NCI-H345 treated with DMSO at 0.1 percent for 48 hours (cell line): ENCODE measurements around the gene SH3BP4.

ENCODE experiments used
- DNase-seq: peaks from one replicate; lab custom pipeline; 2025; ENCODE audit not compliant: unreplicated experiment; lab: John Stamatoyannopoulos, UW

Gene SH3BP4

GRCh38 chr2:235085476-235085875 is 133.7 kb downstream of the SH3BP4 start:
- DNase-seq: no peak

GRCh38 chr2:235086481-235087184 is 134.8 kb downstream of the SH3BP4 start:
- no peak for DNase-seq

GRCh38 chr2:235087832-235088495 is 136.1 kb downstream of the SH3BP4 start:
- DNase-seq: no peak

GRCh38 chr2:235088496-235088921 is 136.7 kb downstream of the SH3BP4 start:
- DNase-seq: no peak

GRCh38 chr2:235091421-235091820 is 139.6 kb downstream of the SH3BP4 start:
- no peak for DNase-seq

- no peak for DNase-seq
Measured at GRCh38 chr2:235091983-235092382, 140.2 kb downstream of the SH3BP4 start.

GRCh38 chr2:235092433-235093223 is 140.8 kb downstream of the SH3BP4 start:
- no peak for DNase-seq

- no peak for DNase-seq
Measured at GRCh38 chr2:235094457-235094856, 142.6 kb downstream of the SH3BP4 start.

GRCh38 chr2:235095569-235095968 is 143.8 kb downstream of the SH3BP4 start:
- no peak for DNase-seq

- DNase-seq: no peak
Measured at GRCh38 chr2:235096447-235096846, 144.6 kb downstream of the SH3BP4 start.

GRCh38 chr2:235097196-235097595 is 145.4 kb downstream of the SH3BP4 start:
- DNase-seq: no peak

- DNase-seq: peak; percentile 33
Measured at GRCh38 chr2:235098269-235098668, 146.5 kb downstream of the SH3BP4 start.

- no peak for DNase-seq
Measured at GRCh38 chr2:235098736-235099494, 147.1 kb downstream of the SH3BP4 start.

- DNase-seq: no peak
Measured at GRCh38 chr2:235102896-235103295, 151.1 kb downstream of the SH3BP4 start.
